Measurements from ENCODE around the gene NPFFR1. TPM values are rescaled to one million over a fixed set of nuclear protein-coding genes. Genes with fewer than 3 reads are reported as not detected.

Gene NPFFR1, protein sequence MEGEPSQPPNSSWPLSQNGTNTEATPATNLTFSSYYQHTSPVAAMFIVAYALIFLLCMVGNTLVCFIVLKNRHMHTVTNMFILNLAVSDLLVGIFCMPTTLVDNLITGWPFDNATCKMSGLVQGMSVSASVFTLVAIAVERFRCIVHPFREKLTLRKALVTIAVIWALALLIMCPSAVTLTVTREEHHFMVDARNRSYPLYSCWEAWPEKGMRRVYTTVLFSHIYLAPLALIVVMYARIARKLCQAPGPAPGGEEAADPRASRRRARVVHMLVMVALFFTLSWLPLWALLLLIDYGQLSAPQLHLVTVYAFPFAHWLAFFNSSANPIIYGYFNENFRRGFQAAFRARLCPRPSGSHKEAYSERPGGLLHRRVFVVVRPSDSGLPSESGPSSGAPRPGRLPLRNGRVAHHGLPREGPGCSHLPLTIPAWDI
- not detected for total RNA-seq

GRCh38 chr10:70283445-70284399 lies at the start of gene NPFFR1:
Gene NPFFR1 (minus strand): TSS chr10:70284004. CDS start chr10:70283676, 328 bp downstream.

DNA sequence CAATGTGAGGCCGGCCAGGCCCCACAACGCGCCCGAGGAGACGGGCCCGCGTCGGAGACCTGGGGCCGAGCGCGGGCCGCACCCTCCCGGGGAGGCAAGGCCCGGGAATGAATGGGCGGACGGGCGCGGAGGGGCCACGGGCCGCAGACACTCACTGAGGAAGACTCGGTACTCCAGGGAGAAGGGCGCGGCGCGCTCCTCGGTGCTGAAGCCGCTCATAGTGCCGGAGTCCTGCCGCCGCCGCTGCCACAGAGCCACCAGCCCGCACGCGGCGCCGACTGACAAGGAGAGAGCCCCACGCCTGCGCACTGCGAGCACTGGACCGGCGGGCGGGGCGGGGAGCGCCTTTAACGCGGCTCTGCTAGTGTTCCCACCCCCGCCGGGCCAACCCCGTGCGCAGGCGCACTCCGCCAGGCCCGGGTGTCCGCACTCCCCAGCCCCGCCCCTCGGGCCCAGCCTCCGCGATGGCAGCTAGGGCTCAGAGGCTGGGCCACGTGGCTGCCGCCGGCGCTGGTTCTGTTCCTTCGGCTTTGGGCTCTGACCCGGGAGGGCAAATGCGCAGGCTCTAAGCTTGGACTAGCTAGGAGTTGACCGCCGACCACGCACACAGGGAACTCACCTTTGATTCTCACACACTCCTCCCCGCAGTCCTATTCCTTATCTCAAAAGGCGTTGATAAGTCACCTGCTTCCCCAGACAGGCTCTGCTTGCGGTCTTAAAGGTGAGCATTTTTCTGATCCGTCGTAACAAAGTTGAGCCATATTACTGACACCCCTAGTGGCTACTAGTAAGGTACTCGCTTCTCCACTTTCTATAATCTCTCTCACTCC lies 50.5 kb downstream of the NPFFR1 start, which contains the start of gene PPA1:
Gene PPA1, minus strand, starts transcription at position 321 of the 830 bp plus-strand sequence. Its CDS starts 102 bp downstream, at position 219.

Other genes starting within 250 kb of the NPFFR1 start
- 1 to 10 TPM; 4.4 to 5.0 TPM for gene MACROH2A2, start 231.2 kb downstream of the NPFFR1 start, total RNA-seq
- gene AIFM2, start 151.2 kb downstream of the NPFFR1 start, total RNA-seq, result 1 to 10 TPM; 1.8 to 2.3 TPM
- gene TYSND1, start 137.3 kb downstream of the NPFFR1 start, total RNA-seq, result 10 to 100 TPM; 12.2 TPM
- gene SAR1A, start 113.5 kb downstream of the NPFFR1 start, total RNA-seq, result 10 to 100 TPM; 90.5 to 97.3 TPM
- gene PPA1, start 50.6 kb downstream of the NPFFR1 start, total RNA-seq, result 100 to 1,000 TPM; 166 to 168 TPM
- 10 to 100 TPM; 10.3 to 11.0 TPM for gene LRRC20, start 98.6 kb upstream of the NPFFR1 start, total RNA-seq
- 10 to 100 TPM; 62.5 to 63.4 TPM for gene EIF4EBP2, start 120.1 kb upstream of the NPFFR1 start, total RNA-seq
- under 1 TPM; 0.15 to 0.26 TPM for gene NODAL, start 157.7 kb upstream of the NPFFR1 start, total RNA-seq
- gene PALD1, start 194.8 kb upstream of the NPFFR1 start, total RNA-seq, result under 1 TPM; 0.24 to 0.28 TPM